DMS 273 (cell line): Measurements from ENCODE around the gene GPR162.

Experiments
- DNase-seq: peaks from one replicate; lab custom pipeline; 2025; ENCODE audit not compliant: unreplicated experiment; lab: John Stamatoyannopoulos, UW

GPR162 gene

DNA sequence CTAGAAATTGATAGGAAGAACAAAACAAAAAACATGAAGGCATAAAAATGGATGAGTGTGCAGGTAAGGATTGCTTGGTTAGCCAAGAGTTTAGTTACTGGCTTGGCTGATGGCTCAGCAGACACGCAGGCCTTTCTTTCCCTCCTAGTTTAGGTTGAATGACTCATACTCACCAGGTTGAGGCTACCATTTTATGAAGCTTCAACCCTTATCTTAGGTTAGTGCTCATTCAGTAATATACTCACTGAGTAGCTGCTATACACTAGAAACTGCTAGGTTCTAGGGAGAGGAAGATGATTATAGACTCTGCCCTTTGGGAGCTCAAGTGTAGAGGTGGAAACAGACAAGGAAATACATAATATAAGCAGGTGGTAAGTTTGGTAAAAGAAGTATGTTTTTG, 12.6 kb downstream of the GPR162 start:
- DNase-seq = no peak

DNA sequence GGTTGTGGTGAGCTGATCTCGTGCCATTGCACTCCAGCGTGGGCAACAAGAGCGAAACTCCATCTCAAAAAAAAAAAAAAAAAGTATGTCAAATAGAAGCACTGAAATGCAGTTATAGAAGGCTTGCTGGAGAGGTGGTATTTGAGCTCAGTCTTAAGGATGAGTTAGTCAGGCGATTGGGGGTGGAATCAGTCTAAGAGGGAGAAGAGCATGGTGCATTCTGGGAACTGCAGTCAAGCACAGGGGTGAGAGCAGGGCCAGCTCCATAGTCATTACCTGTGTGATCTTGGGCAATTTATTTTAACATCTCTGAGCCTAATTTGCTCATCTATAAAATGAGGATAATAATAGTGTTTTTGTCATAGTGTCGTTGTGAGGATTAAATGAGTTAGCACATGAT, 13.3 kb downstream of the GPR162 start:
- DNase-seq = no peak

DNA sequence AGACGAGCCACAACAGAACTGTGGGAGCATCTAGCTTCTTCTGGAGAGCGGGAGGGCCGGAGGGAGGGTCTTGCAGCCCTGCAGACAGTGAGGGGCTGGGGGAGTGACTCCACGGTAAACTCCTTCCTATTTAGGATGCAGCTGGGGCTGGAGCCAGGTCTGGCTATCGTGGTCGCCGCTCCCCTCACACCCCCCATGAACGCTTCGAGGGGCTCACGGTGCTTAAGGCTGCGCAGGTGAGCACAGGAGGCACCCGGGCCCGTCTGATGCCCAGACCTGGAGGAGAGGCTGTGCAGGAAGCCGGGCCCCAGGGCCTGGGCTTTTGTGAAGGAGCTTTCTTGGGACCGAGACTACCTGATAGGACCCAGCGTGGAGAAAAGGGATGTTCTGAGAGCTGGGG, 15.2 kb downstream of the GPR162 start:
- no peak for DNase-seq

DNA sequence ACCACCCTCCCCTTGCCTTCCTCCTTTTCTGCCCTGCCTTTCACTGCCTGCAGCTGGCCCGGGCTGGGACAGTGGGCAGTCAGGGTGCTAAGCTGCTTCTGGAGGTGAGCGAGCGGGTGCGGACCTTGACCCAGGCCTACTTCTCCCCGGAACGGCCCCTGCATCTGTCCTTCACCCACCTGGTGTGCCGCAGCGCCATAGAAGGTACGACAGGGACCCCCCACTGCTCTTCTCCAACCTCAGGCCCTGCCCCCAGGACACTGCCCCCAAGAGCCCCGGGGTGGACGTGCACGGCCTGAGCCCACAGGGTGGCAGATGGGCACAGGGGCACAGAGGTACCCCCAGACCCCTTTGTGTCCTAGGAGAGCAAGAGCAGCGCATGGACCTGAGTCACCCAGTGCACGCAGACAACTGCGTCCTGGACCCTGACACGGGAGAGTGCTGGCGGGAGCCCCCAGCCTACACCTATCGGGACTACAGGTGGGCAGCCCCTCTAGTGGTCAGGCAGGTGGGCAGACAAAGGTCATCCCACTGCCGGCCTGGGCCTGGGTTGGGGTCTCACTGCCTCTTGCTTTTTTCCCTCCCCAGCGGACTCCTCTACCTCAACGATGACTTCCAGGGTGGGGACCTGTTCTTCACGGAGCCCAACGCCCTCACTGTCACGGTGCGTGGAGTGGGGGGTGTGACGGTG, 15.9 kb downstream of the GPR162 start:
- DNase-seq = no peak

DNA sequence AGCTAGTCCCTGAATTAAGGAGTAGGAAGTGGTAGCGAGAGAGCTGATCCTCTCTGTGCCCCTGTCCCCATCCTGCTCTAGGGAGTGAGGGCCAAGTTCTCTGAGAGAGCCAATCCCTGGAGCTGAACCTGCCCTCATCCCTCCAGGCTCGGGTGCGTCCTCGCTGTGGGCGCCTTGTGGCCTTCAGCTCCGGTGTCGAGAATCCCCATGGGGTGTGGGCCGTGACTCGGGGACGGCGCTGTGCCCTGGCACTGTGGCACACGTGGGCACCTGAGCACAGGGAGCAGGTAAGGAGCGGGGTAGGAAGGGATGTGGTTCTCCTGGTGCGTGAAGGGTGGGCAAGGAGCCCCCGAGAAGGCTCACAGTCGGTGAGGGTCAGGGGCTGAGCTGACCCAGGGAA, 17.2 kb downstream of the GPR162 start:
- no peak for DNase-seq

GRCh38 chr12:6839482-6840201, 18.0 kb downstream of the GPR162 start:
- peak; percentile 76 for DNase-seq

GRCh38 chr12:6840330-6840729, 18.7 kb downstream of the GPR162 start:
- no peak for DNase-seq

- no peak for DNase-seq
These were observed 19.3 kb downstream of the GPR162 start, which contains the start of gene GNB3 for GRCh38 chr12:6840761-6841515. GNB3 (plus strand) TSS chr12:6840925; CDS start chr12:6841288, 363 bp downstream.

DNA sequence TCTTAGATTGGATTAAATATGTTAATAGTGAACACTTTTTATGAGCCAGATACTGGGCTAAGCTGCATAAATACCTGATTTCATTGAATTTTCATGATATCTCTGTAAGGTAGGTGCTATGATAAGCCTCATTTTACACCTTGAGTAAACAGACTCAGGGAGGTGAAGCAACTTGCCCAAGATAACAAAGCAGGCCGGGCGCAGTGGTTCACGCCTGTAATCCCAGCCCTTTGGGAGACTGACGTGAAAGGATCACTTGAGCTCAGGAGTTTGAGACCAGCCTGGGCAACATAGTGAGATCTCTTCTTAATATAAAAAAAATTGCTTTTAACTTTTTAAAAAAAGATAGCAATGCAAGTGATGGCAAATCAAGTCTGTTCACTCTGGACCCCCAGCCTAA, 20.5 kb downstream of the GPR162 start:
- no peak for DNase-seq

- DNase-seq = no peak
These were observed 21.7 kb downstream of the GPR162 start for GRCh38 chr12:6843118-6843902.

- no peak for DNase-seq
These were observed 23.8 kb downstream of the GPR162 start for GRCh38 chr12:6845395-6845794.

GRCh38 chr12:6846316-6846869, 24.8 kb downstream of the GPR162 start:
- DNase-seq = no peak

DNA sequence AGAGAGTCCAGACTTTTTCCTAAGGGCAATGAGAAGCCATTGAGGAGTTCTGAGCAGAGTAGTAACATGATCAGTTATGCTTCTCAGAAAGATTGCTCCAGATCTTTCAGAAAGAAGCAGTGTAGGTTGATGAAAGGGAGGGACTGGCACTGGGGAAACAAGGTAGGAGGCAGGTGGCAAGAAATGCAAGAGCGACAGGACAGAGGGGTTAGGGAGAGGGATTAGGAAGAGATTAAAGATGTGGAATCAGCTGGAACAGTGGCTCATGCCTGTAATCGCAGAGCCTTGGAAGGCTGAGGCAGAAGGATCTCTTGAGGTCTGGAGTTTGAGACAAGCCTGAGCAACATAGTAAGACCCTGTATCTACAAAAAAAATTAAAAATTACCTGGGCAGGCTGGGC, 26.1 kb downstream of the GPR162 start:
- DNase-seq = no peak

GRCh38 chr12:6849427-6849826, 27.8 kb downstream of the GPR162 start:
- DNase-seq = no peak

DNA sequence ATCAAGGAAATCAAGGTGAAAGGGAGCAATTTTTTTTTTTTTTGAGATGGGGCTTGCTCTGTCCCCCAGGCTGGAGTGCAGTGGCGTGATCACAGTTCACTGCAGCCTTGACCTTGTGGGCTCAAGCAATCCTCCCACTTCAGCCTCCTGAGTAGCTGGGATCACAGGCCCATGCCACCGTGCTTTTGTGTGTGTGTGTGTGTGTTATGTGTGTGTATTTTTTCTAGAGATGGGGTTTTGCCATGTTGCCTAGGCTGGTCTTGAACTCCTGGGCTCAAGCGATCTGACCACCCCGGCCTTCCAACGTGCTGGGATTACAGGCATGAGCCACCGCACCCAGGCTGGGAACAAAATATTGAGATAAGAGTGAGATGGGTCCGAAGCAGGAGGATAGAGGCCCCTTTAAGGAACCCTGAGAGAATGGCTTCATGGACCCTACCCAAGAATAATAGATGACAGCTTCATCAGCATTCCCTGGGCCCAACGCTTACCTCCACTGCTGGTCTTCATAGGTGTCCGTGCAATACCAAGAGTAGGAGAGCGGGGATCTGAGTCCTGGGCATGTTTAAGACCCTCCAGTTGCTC, 28.4 kb downstream of the GPR162 start:
- DNase-seq = no peak

DNA sequence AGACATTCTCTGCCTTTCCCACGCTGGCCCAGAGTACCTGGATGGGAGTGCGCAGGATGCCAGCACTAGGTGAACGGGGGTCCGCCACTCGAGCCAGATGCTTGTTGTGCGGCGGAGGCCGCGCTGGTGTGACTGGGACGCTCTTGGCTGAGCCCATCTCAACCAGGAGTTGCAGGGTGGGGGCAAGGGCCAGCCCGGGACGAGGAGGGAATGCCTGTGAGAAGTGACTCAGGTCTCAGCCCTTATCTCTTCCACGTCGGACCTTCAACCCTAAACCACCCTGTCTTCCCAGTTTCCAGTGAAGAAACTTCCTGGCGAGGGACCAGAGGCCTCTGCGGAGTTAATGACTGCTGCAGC, 29.2 kb downstream of the GPR162 start:
- no peak for DNase-seq

DNA sequence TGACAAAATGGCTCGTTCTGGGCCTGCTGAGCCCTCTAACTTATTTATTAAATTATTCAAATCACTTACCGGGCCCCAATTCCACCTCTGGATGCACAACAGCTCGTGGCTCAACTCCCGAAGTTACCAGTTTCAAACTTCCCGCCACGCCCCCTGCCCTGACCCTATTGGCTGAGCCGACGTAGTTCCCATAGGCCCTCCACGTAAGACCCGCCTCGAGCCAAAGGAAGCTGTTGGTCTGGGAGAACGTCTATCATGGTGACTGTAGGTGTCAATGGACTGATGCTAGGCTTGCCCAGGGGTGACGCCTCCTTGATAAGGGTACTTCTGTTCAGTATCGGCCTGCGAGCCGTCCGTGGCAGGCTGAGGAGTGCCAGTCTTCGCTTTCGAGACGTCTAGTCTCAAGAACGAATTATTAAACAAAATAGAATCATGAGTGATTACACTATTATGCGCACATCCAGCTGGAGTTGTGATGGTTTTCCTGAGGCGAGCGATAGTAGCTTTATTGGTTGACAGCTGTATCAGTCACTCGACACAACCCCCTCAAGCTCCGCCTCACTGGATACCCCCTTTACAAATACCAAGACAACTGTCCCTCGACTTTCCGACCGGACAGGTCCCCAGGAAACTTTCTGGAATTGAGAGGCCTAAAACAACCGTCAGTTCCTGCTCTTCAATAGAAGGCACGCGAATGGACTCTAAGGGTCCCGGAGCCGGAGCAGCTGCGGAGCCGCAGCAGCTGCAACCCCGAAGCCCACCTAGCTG, 29.7 kb downstream of the GPR162 start, which contains the start of gene CDCA3:
Gene CDCA3, minus strand, starts transcription at position 134 of the 768 bp plus-strand sequence. CDS start 334 bp downstream, outside the sequence.
- DNase-seq = peak; percentile 98

DNA sequence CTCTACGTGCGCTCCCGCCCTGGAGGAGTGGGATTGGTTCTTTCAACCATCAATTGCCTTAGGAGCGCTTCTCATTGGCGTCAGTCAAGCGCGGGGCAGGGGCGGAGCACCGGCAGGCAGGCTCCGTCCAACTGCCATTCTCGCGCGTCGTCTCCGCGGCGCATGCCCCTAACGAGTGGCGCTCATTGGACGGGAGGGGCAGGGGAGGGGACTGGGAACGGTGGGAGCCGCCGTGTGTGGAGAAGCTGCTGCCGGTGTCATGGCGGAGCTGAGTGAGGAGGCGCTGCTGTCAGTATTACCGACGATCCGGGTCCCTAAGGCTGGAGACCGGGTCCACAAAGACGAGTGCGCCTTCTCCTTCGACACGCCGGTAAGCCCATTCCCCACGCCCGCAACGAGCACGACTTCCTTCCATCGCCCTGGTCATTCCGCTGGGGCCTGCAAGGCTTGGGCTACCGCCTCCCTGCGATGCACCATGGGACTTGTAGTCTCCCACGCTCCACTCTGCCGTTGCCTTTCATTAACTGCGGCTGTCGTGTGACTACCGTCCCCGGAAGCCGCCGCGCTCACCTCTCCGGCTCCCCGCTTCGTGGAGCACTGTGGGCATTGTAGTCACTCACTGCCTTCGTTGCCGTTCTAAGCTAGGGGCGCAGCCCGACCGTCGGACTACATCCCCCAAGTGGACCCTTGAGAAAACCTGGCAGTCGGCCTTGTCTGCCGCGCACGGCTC, 30.5 kb downstream of the GPR162 start, which contains the start of gene USP5:
Gene USP5, plus strand, starts transcription at position 230 of the 730 bp plus-strand sequence. Its CDS starts 30 bp downstream, at position 260.
- peak; percentile 99 for DNase-seq
